ENCODE results near the gene IER5L.
A peak's percentile ranks its signal among the peaks of the same experiment; 100 is the strongest.

IER5L gene

GRCh38 chr9:129206401-129206800 is 28.3 kb upstream of the IER5L start (continued):
- TF ChIP-seq, protein P1, sequence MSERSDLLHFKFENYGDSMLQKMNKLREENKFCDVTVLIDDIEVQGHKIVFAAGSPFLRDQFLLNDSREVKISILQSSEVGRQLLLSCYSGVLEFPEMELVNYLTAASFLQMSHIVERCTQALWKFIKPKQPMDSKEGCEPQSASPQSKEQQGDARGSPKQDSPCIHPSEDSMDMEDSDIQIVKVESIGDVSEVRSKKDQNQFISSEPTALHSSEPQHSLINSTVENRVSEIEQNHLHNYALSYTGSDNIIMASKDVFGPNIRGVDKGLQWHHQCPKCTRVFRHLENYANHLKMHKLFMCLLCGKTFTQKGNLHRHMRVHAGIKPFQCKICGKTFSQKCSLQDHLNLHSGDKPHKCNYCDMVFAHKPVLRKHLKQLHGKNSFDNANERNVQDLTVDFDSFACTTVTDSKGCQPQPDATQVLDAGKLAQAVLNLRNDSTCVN (tag by site-specific recombination; optimal IDR thresholded peaks at IDR 0.05), result no peak
- TF ChIP-seq ZNF366 (tag by site-specific recombination; conservative IDR thresholded peaks at IDR 0.05), result no peak
- TF ChIP-seq KLF8 (tag by site-specific recombination; IDR thresholded peaks at IDR 0.05), result no peak

- H3K4me3 ChIP-seq (ENCODE audit: low read depth, low read length), result no peak overlapping the region
- no peaks in the 10 kb centered on the region for H3K36me3 ChIP-seq (ENCODE audit: control insufficient read depth in 2 of 2, insufficient read depth in 1 of 2, low read length in 2 of 2)
- no peaks in the 10 kb centered on the region for H3K4me1 ChIP-seq (ENCODE audit: control insufficient read depth, insufficient read depth, low read length)
- H3K27ac ChIP-seq (ENCODE audit: extremely low read depth, low read depth, low read length), result no peak overlapping the region
- POLR2A ChIA-PET, result interaction anchor here (0.6 to 1.2 kb wide), 2 partner anchors 27 to 34 kb away, joined by 3 to 4 read pairs; partner anchors contain the start of gene IER5L
- CTCF ChIA-PET, result no interaction called here
- TF ChIP-seq ZNF530 (tag by site-specific recombination; IDR thresholded peaks at IDR 0.05; ENCODE audit: low read depth) (no peak), ZBTB20 (tag by site-specific recombination; IDR thresholded peaks at IDR 0.05) (0 out of 2 replicates have a peak, but pooled peaks have one; percentile 38), OSR2 (tag by site-specific recombination; IDR thresholded peaks at IDR 0.05) (no peak)
- TF ChIP-seq, protein P2, sequence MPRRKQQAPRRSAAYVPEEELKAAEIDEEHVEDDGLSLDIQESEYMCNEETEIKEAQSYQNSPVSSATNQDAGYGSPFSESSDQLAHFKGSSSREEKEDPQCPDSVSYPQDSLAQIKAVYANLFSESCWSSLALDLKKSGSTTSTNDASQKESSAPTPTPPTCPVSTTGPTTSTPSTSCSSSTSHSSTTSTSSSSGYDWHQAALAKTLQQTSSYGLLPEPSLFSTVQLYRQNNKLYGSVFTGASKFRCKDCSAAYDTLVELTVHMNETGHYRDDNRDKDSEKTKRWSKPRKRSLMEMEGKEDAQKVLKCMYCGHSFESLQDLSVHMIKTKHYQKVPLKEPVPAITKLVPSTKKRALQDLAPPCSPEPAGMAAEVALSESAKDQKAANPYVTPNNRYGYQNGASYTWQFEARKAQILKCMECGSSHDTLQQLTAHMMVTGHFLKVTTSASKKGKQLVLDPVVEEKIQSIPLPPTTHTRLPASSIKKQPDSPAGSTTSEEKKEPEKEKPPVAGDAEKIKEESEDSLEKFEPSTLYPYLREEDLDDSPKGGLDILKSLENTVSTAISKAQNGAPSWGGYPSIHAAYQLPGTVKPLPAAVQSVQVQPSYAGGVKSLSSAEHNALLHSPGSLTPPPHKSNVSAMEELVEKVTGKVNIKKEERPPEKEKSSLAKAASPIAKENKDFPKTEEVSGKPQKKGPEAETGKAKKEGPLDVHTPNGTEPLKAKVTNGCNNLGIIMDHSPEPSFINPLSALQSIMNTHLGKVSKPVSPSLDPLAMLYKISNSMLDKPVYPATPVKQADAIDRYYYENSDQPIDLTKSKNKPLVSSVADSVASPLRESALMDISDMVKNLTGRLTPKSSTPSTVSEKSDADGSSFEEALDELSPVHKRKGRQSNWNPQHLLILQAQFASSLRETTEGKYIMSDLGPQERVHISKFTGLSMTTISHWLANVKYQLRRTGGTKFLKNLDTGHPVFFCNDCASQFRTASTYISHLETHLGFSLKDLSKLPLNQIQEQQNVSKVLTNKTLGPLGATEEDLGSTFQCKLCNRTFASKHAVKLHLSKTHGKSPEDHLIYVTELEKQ (tag by site-specific recombination; IDR thresholded peaks at IDR 0.05; ENCODE audit: borderline replicate concordance), result no peak
- no peaks in the 10 kb centered on the region for H3K9me3 ChIP-seq (ENCODE audit: control insufficient read depth, insufficient read depth, low read depth, low read length)
Observed at GRCh38 chr9:129204840-129205239, 26.8 kb upstream of the IER5L start.

DNA sequence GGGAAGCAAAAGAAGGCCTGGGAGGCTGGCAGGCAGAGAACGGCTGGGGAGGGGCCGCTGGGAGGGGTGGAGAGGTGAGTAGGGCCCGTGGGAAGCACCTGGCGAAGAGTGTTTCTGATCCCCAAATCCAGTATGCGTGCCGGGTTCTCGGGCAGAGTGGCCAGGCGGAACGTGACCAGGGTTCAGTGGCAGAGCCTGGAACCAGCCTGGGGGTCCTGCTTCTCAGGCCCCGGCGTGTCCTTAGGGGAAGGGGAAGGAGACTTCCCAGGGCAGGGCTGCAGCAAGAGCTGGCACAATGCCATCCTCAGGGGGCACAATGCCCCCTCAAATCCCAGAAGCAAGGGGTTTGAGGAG is 25.5 kb upstream of the IER5L start:
- no peak overlapping the region for H3K27ac ChIP-seq (ENCODE audit: extremely low read depth, low read depth, low read length)
- no peaks in the 10 kb centered on the region for H3K4me1 ChIP-seq (ENCODE audit: control insufficient read depth, insufficient read depth, low read length)
- ChIA-PET CTCF (interaction anchor here (1.0 kb wide), 1 partner anchor 417 kb away, joined by 3 read pairs; the partner anchor contains the start of gene C9orf50), POLR2A (no interaction called here)
- no peaks in the 10 kb centered on the region for H3K36me3 ChIP-seq (ENCODE audit: control insufficient read depth in 2 of 2, insufficient read depth in 1 of 2, low read length in 2 of 2)
- no peak overlapping the region for H3K4me3 ChIP-seq (ENCODE audit: low read depth, low read length)
- no peaks in the 10 kb centered on the region for H3K9me3 ChIP-seq (ENCODE audit: control insufficient read depth, insufficient read depth, low read depth, low read length)
- TF ChIP-seq, protein P3, sequence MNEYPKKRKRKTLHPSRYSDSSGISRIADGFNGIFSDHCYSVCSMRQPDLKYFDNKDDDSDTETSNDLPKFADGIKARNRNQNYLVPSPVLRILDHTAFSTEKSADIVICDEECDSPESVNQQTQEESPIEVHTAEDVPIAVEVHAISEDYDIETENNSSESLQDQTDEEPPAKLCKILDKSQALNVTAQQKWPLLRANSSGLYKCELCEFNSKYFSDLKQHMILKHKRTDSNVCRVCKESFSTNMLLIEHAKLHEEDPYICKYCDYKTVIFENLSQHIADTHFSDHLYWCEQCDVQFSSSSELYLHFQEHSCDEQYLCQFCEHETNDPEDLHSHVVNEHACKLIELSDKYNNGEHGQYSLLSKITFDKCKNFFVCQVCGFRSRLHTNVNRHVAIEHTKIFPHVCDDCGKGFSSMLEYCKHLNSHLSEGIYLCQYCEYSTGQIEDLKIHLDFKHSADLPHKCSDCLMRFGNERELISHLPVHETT (tag by site-specific recombination; IDR thresholded peaks at IDR 0.05), result no peak
- TF ChIP-seq ZBTB48 (tag by site-specific recombination; IDR thresholded peaks at IDR 0.05), result peak; percentile 37; the same call in 1 of the 2 replicates
- TF ChIP-seq ZBTB21 (tag by site-specific recombination; IDR thresholded peaks at IDR 0.05), result no peak
- no peak for TF ChIP-seq ZBTB44 (tag by site-specific recombination; IDR thresholded peaks at IDR 0.05)
- no peak for TF ChIP-seq ZNF654 (tag by site-specific recombination; IDR thresholded peaks at IDR 0.05; ENCODE audit: low read depth)
- TF ChIP-seq KLF7 (tag by site-specific recombination; IDR thresholded peaks at IDR 0.05; ENCODE audit: borderline replicate concordance), result no peak
- no peak for TF ChIP-seq ZNF274 (IDR thresholded peaks at IDR 0.05; ENCODE audit: low read length)
- TF ChIP-seq ZNF274 (tag by site-specific recombination; IDR thresholded peaks at IDR 0.05; ENCODE audit: borderline replicate concordance), result no peak
- TF ChIP-seq ZNF677 (tag by site-specific recombination; IDR thresholded peaks at IDR 0.05), result no peak
- TF ChIP-seq ZNF335 (tag by site-specific recombination; conservative IDR thresholded peaks at IDR 0.05), result peak; percentile 58; the same call in 1 of the 2 replicates
- peak; percentile 1; the same call in 1 of the 2 replicates for TF ChIP-seq ZNF580 (tag by site-specific recombination; IDR thresholded peaks at IDR 0.05)
- TF ChIP-seq, protein P4, sequence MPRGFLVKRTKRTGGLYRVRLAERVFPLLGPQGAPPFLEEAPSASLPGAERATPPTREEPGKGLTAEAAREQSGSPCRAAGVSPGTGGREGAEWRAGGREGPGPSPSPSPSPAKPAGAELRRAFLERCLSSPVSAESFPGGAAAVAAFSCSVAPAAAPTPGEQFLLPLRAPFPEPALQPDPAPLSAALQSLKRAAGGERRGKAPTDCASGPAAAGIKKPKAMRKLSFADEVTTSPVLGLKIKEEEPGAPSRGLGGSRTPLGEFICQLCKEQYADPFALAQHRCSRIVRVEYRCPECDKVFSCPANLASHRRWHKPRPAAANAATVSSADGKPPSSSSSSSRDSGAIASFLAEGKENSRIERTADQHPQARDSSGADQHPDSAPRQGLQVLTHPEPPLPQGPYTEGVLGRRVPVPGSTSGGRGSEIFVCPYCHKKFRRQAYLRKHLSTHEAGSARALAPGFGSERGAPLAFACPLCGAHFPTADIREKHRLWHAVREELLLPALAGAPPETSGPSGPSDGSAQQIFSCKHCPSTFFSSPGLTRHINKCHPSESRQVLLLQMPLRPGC (tag by site-specific recombination; IDR thresholded peaks at IDR 0.05), result no peak
- TF ChIP-seq GLIS2 (tag by site-specific recombination; IDR thresholded peaks at IDR 0.05), result 0 out of 2 replicates have a peak, but pooled peaks have one; percentile 4
- no peak for TF ChIP-seq ZNF610 (tag by site-specific recombination; IDR thresholded peaks at IDR 0.05; ENCODE audit: borderline replicate concordance)
